Measurements from ENCODE around the gene DCUN1D4. TPM values are rescaled to one million over a fixed set of nuclear protein-coding genes. Genes with fewer than 3 reads are reported as not detected.

DCUN1D4 gene
- total RNA-seq, 1 experiment from 2014 or later = 34.3 TPM

- Mint-ChIP-seq H3K4me1 (no peaks in the 10 kb centered on the region), H3K27ac (no peak overlapping the region), H3K4me3 (no peak overlapping the region), H3K27me3 (ENCODE audit: low read depth) (peaks cover 5% of the 10 kb centered on the region), H3K36me3 (no peaks in the 10 kb centered on the region), H3K9me3 (no peaks in the 10 kb centered on the region)
- TF ChIP-seq ZNF263 (CRISPR knock-in tag; IDR thresholded peaks at IDR 0.05; ENCODE audit: low read depth) (no peak), E2F1 (CRISPR knock-in tag; IDR thresholded peaks at IDR 0.05) (no peak), FOXJ3 (CRISPR knock-in tag; IDR thresholded peaks at IDR 0.05; ENCODE audit: borderline replicate concordance) (no peak), MXD4 (CRISPR knock-in tag; IDR thresholded peaks at IDR 0.05; ENCODE audit: borderline replicate concordance) (no peak), NR2C2 (CRISPR knock-in tag; IDR thresholded peaks at IDR 0.05) (no peak), E2F5 (CRISPR knock-in tag; IDR thresholded peaks at IDR 0.05) (no peak), RORB (CRISPR knock-in tag; IDR thresholded peaks at IDR 0.05) (no peak), TP53 (CRISPR knock-in tag; IDR thresholded peaks at IDR 0.05) (no peak), ESRRA (CRISPR knock-in tag; IDR thresholded peaks at IDR 0.05; ENCODE audit: borderline replicate concordance) (no peak), CTCF (IDR thresholded peaks at IDR 0.05) (no peak)
- DNase-seq (ENCODE audit: low spot score) = no peak
- no peak for ATAC-seq
- CTCF ChIA-PET = no interaction called here
- POLR2A ChIA-PET = no interaction called here
Measured at GRCh38 chr4:51931461-51931860, 88.5 kb downstream of the DCUN1D4 start.

- DNase-seq (ENCODE audit: low spot score) (no peak), ATAC-seq (no peak)
- Mint-ChIP-seq H3K9me3 (no peaks in the 10 kb centered on the region), H3K27me3 (ENCODE audit: low read depth) (peaks cover 5% of the 10 kb centered on the region), H3K4me1 (no peaks in the 10 kb centered on the region), H3K36me3 (no peaks in the 10 kb centered on the region), H3K27ac (no peak overlapping the region), H3K4me3 (no peak overlapping the region)
- CTCF ChIA-PET = no interaction called here
- no peak for TF ChIP-seq ZNF317 (CRISPR knock-in tag; IDR thresholded peaks at IDR 0.05; ENCODE audit: borderline replicate concordance, low read depth)
- no peak for TF ChIP-seq CREB1 (CRISPR knock-in tag; IDR thresholded peaks at IDR 0.05)
- TF ChIP-seq ZNF396 (CRISPR knock-in tag; IDR thresholded peaks at IDR 0.05; ENCODE audit: borderline replicate concordance) = no peak
- TF ChIP-seq AR (CRISPR knock-in tag; IDR thresholded peaks at IDR 0.05) = no peak
- no peak for TF ChIP-seq TCF7 (CRISPR knock-in tag; IDR thresholded peaks at IDR 0.05; ENCODE audit: low read depth)
- no peak for TF ChIP-seq TEAD1 (CRISPR knock-in tag; IDR thresholded peaks at IDR 0.05)
- POLR2A ChIA-PET = no interaction called here
Measured at GRCh38 chr4:51932261-51932660, 89.3 kb downstream of the DCUN1D4 start.

GRCh38 chr4:51932684-51933083, 89.7 kb downstream of the DCUN1D4 start:
- peaks cover 2% of the 10 kb centered on the region for H3K27me3 Mint-ChIP-seq (ENCODE audit: low read depth)
- H3K4me3 Mint-ChIP-seq = no peak overlapping the region
- H3K4me1 Mint-ChIP-seq = no peaks in the 10 kb centered on the region
- ChIA-PET POLR2A (no interaction called here), CTCF (no interaction called here)
- DNase-seq (ENCODE audit: low spot score) (no peak), ATAC-seq (no peak)
- no peaks in the 10 kb centered on the region for H3K36me3 Mint-ChIP-seq
- H3K9me3 Mint-ChIP-seq = no peaks in the 10 kb centered on the region
- no peak overlapping the region for H3K27ac Mint-ChIP-seq
- no peak for TF ChIP-seq ATF1 (CRISPR knock-in tag; IDR thresholded peaks at IDR 0.05)
- TF ChIP-seq ZSCAN18 (CRISPR knock-in tag; IDR thresholded peaks at IDR 0.05) = no peak
- TF ChIP-seq ZNF425 (CRISPR knock-in tag; conservative IDR thresholded peaks at IDR 0.05) = no peak
- TF ChIP-seq MXD4 (CRISPR knock-in tag; IDR thresholded peaks at IDR 0.05; ENCODE audit: borderline replicate concordance) = no peak
- no peak for TF ChIP-seq ZNF281 (CRISPR knock-in tag; IDR thresholded peaks at IDR 0.05)

Measured in WTC11 (cell line).